Measurements from ENCODE around the gene INKA1. TPM values are rescaled to one million over a fixed set of nuclear protein-coding genes. Genes with fewer than 3 reads are reported as not detected.

Gene INKA1
- total RNA-seq, 4 donors from 2014 or later, result 1.4 to 1.5 TPM; not detected in 2

DNA sequence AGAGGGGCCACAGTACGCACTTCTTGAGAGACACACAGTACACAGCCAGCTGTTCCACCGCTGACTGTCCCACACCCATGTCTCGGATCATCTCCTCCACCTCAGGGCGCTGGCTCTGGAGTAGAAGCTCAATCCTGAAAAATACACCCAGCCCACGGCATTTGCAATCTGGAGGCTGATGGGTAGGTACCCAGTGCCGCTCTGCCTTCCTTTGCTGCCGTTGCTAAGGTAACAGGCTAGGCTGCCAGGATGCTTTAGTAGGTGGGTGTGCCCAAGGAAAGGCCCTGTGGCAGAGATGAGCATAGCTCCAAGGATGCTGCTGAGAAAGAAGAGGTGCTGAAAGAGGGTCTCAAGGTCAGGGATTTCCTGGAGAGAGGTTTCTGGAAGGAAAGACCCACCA is 38.7 kb downstream of the INKA1 start:
- Histone ChIP-seq H3K27me3 (no peaks in the 10 kb centered on the region), H3K4me1 (peaks cover 0 to 4% (median 1%) of the 10 kb centered on the region in 4 donors), H3K27ac (no peak overlapping the region), H3K4me3 (no peak overlapping the region), H3K9me3 (no peaks in the 10 kb centered on the region), H3K36me3 (no peaks in the 10 kb centered on the region)
- TF ChIP-seq POLR2A (IDR thresholded peaks at IDR 0.05) (no peak), POLR2AphosphoS5 (IDR thresholded peaks at IDR 0.05) (no peak), EP300 (IDR thresholded peaks at IDR 0.05; ENCODE audit: low read depth) (no peak)
- TF ChIP-seq, protein P1, sequence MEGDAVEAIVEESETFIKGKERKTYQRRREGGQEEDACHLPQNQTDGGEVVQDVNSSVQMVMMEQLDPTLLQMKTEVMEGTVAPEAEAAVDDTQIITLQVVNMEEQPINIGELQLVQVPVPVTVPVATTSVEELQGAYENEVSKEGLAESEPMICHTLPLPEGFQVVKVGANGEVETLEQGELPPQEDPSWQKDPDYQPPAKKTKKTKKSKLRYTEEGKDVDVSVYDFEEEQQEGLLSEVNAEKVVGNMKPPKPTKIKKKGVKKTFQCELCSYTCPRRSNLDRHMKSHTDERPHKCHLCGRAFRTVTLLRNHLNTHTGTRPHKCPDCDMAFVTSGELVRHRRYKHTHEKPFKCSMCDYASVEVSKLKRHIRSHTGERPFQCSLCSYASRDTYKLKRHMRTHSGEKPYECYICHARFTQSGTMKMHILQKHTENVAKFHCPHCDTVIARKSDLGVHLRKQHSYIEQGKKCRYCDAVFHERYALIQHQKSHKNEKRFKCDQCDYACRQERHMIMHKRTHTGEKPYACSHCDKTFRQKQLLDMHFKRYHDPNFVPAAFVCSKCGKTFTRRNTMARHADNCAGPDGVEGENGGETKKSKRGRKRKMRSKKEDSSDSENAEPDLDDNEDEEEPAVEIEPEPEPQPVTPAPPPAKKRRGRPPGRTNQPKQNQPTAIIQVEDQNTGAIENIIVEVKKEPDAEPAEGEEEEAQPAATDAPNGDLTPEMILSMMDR (IDR thresholded peaks at IDR 0.05), result no peak
- DNase-seq, result no peak
- WGBS, 2 donors (ENCODE audit: low coverage in 1 of 2), result 85 to 100% methylated on average over 1 to 4 of the region's 7 CpGs
- intact Hi-C loops (cut with DNase I; ENCODE audit: low total_unique reads), result loop anchor here (10.0 kb wide), 1 partner anchor 137 kb away; no protein-coding TSS in a partner anchor
- in situ Hi-C loops (cut with MboI; ENCODE audit: low pct_ligation_motif_present in 1 of 4, low pct_unique_long_range_greater_than_20kb in 1 of 4, low sequenced_read_pairs in 3 of 4), result loop anchor here in 1 of 4 donors (10.0 kb wide), 1 partner anchor 137 kb away; no protein-coding TSS in a partner anchor

DNA sequence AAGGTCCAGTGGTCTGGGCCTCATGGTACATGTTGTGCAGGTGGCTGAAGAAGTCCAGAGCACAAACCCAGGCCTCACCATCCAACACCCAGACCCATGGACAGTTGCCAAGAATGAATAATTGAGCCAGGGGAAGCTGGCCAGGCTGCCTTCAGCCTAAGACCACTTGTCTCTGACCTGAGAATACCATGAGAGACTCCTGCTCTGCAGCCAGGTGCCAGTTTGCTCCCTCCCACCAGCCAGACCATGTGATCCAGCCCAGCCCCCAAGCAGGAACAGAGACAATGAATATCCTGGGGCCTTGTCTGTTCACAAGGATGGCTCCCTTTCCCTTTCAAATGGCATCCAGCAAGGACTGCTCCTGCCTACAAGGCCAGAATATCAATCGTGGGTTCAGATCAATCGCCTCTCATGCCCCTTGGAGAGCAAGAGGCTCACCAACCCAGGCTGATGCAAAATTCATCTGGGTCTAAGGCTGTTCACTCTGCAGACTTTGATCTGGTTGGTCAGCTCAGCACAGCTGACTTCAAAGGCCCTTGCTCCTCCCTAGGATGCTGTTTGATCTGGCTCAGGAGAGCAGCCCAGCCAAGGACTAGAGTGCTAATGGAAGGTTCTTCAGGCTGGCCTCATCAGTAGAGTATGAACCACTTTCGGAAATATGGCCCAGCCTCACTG is 39.9 kb downstream of the INKA1 start:
- in situ Hi-C loops (cut with MboI; ENCODE audit: low pct_ligation_motif_present in 1 of 4, low pct_unique_long_range_greater_than_20kb in 1 of 4, low sequenced_read_pairs in 3 of 4), result loop anchor here in 1 of 4 donors (10.0 kb wide), 1 partner anchor 138 kb away; no protein-coding TSS in a partner anchor
- 96% methylated on average over 3 of the region's 3 CpGs; no CpG with 5 or more reads in 1 of the 2 donors for WGBS, 2 donors (ENCODE audit: low coverage in 1 of 2)

GRCh38 chr3:49844464-49845183 is 41.6 kb downstream of the INKA1 start:
- no peaks in the 10 kb centered on the region for H3K4me1 ChIP-seq
- in situ Hi-C loops (cut with MboI; ENCODE audit: low pct_ligation_motif_present in 1 of 4, low pct_unique_long_range_greater_than_20kb in 1 of 4, low sequenced_read_pairs in 3 of 4) (loop anchor here in 1 of 4 donors (10.0 kb wide), 1 partner anchor 140 kb away; no protein-coding TSS in a partner anchor), intact Hi-C loops (cut with DNase I; ENCODE audit: low total_unique reads) (loop anchor here (10.0 kb wide), 1 partner anchor 140 kb away; no protein-coding TSS in a partner anchor)
- TF ChIP-seq POLR2AphosphoS5 (IDR thresholded peaks at IDR 0.05) (no peak), POLR2A (IDR thresholded peaks at IDR 0.05) (no peak), EP300 (IDR thresholded peaks at IDR 0.05; ENCODE audit: low read depth) (no peak)
- TF ChIP-seq, protein P1 (IDR thresholded peaks at IDR 0.05), result no peak
- H3K9me3 ChIP-seq, result no peaks in the 10 kb centered on the region
- no peak overlapping the region for H3K27ac ChIP-seq
- H3K4me3 ChIP-seq, result no peak overlapping the region
- H3K27me3 ChIP-seq, result no peaks in the 10 kb centered on the region
- no peaks in the 10 kb centered on the region for H3K36me3 ChIP-seq
- DNase-seq, result no peak
- WGBS, 2 donors (ENCODE audit: low coverage in 1 of 2), result 70 to 74% methylated on average over 3 to 5 of the region's 5 CpGs

More for the DNA sequence above, 39.9 kb downstream of the INKA1 start:
- intact Hi-C loops (cut with DNase I; ENCODE audit: low total_unique reads), result loop anchor here (10.0 kb wide), 1 partner anchor 138 kb away; no protein-coding TSS in a partner anchor
- Histone ChIP-seq H3K4me3 (no peak overlapping the region), H3K9me3 (no peaks in the 10 kb centered on the region), H3K36me3 (no peaks in the 10 kb centered on the region), H3K27ac (no peak overlapping the region), H3K4me1 (peaks cover 0 to 4% (median 1%) of the 10 kb centered on the region in 4 donors), H3K27me3 (no peaks in the 10 kb centered on the region)
- no peak for TF ChIP-seq EP300 (IDR thresholded peaks at IDR 0.05; ENCODE audit: low read depth)
- no peak for TF ChIP-seq POLR2A (IDR thresholded peaks at IDR 0.05)
- no peak for TF ChIP-seq POLR2AphosphoS5 (IDR thresholded peaks at IDR 0.05)
- TF ChIP-seq, protein P1 (IDR thresholded peaks at IDR 0.05), result no peak
- no peak for DNase-seq

DNA sequence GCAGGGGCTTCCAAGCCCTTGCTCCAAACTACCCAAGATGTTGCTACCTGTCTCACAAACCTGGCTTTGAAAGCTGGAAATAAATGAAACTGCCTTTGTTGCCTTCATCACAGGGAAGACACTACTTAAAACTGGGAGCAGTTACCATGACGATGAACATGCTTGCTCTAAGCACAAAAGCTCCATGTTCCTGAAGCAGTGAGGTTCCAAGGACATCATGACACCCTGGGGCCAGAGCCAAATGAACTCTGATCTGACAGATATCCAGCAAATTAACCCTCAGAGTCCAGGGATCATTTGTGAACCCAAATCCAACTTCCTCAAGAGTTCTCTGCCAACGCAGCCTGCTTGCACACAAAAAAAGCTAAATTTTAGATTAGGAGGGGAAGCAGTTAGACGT is 42.6 kb downstream of the INKA1 start:
- no peaks in the 10 kb centered on the region for H3K27me3 ChIP-seq
- DNase-seq, result no peak

More for the DNA sequence above, 42.6 kb downstream of the INKA1 start:
- H3K27ac ChIP-seq, result no peak overlapping the region
- no peaks in the 10 kb centered on the region for H3K4me1 ChIP-seq
- TF ChIP-seq, protein P1 (IDR thresholded peaks at IDR 0.05), result no peak
- TF ChIP-seq POLR2AphosphoS5 (IDR thresholded peaks at IDR 0.05) (no peak), POLR2A (IDR thresholded peaks at IDR 0.05) (no peak), EP300 (IDR thresholded peaks at IDR 0.05; ENCODE audit: low read depth) (no peak)
- no peaks in the 10 kb centered on the region for H3K9me3 ChIP-seq
- H3K36me3 ChIP-seq, result no peaks in the 10 kb centered on the region
- intact Hi-C loops (cut with DNase I; ENCODE audit: low total_unique reads), result loop anchor here (10.0 kb wide), 1 partner anchor 141 kb away; no protein-coding TSS in a partner anchor
- no peak overlapping the region for H3K4me3 ChIP-seq
- WGBS, 2 donors (ENCODE audit: low coverage in 1 of 2), result 84 to 94% methylated on average over 3 of the region's 3 CpGs
- in situ Hi-C loops (cut with MboI; ENCODE audit: low pct_ligation_motif_present in 1 of 4, low pct_unique_long_range_greater_than_20kb in 1 of 4, low sequenced_read_pairs in 3 of 4), result loop anchor here in 1 of 4 donors (10.0 kb wide), 1 partner anchor 141 kb away; no protein-coding TSS in a partner anchor
